HepG2 (cell line): ENCODE results near the gene PTPRD. TPM values are rescaled to one million over a fixed set of nuclear protein-coding genes. Genes with fewer than 3 reads are reported as not detected.

ENCODE experiments used
- ATAC-seq: fragments of 200-7000 bp; cut with Tn5 transposase; 3 replicates; pipeline ENCODE4 v1.9.1; 2020; ENCODE audit warnings: mild to moderate bottlenecking, moderate library complexity
- BruUV-seq: library from RNA; stranded (reverse); fragments of 400-500 nt; replicated peaks from 2 replicates; lab custom pipeline; 2021; lab: Mats Ljungman, UMichigan
- CTCF ChIA-PET: fragments of 300-600 bp; formaldehyde crosslinking; extraction: SDS; loops from one replicate; lab custom pipeline; 2021; ENCODE audit warnings: low total read pairs, inconsistent platforms, low intra/inter-chr PET ratio; lab: Yijun Ruan, JAX
- POLR2A ChIA-PET: fragments of 350-600 bp; sonication (Branson Sonifier 250); formaldehyde crosslinking; loops from one replicate; lab custom pipeline; 2020; ENCODE audit warnings: antibody characterized with exemption, inconsistent platforms; lab: Yijun Ruan, JAX
- DNase-seq: peaks from one replicate; pipeline ENCODE4 v3.0.0-alpha.2; 2015; ENCODE audit warnings: low spot score
- FAIRE-seq: peaks from 3 replicates; lab custom pipeline; 2011; peaks lifted over from hg19 to GRCh38; lab: Jason Lieb, UNC
- H2AFZ ChIP-seq: one replicate; pipeline ENCODE4 v1.6.1; 2011; ENCODE audit warnings: low read length, inconsistent platforms
- H3K27ac ChIP-seq: fragments of 300-600 bp; 3 replicates; pipeline ENCODE4 v1.8.0; 2011; ENCODE audit warnings: mixed run types, mild to moderate bottlenecking, mixed read lengths, low read length, inconsistent platforms; ENCODE audit not compliant: insufficient read depth; ENCODE audit errors: extremely low read length
- H3K27me3 ChIP-seq, 2 experiments: fragments of 200-600 bp in 1 of 2; 2 replicates in 1 of 2; 3 replicates in 1 of 2; pipeline versions ENCODE4 v1.6.0 to v1.8.0; 2011; ENCODE audit warnings: low read length in 2 of 2, mild to moderate bottlenecking in 2 of 2, moderate library complexity in 2 of 2, inconsistent platforms in 1 of 2; ENCODE audit not compliant: insufficient read depth in 2 of 2, control insufficient read depth in 1 of 2
- H3K36me3 ChIP-seq, 2 experiments: fragments of 200-600 bp in 1 of 2; replicated peaks in 1 of 2; 2 replicates in 1 of 2; 3 replicates in 1 of 2; pipeline versions ENCODE4 v1.5.1 to v1.8.0; 2011; ENCODE audit warnings: low read length in 2 of 2, inconsistent platforms in 1 of 2; ENCODE audit not compliant: insufficient read depth in 2 of 2, control insufficient read depth in 1 of 2
- H3K4me1 ChIP-seq: 2 replicates; pipeline ENCODE4 v1.5.1; 2012; ENCODE audit warnings: low read length, inconsistent platforms; ENCODE audit not compliant: insufficient read depth
- H3K4me2 ChIP-seq: 2 replicates; pipeline ENCODE4 v1.6.0; 2011; ENCODE audit warnings: low read depth, low read length, inconsistent platforms
- H3K4me3 ChIP-seq, 3 experiments: fragments of 200-600 bp in 1 of 3; sonication (generic), shearing (Covaris generic) in 1 of 3; replicated peaks in 1 of 3; 2 replicates each; pipeline ENCODE4 v1.5.1; 2011 to 2016; ENCODE audit warnings: low read length in 3 of 3, inconsistent platforms in 2 of 3, low read depth in 2 of 3, mild to moderate bottlenecking in 2 of 3, control low read depth in 1 of 3, mixed read lengths in 1 of 3; ENCODE audit not compliant: insufficient read depth in 1 of 3
- H3K79me2 ChIP-seq: one replicate; pipeline ENCODE4 v1.6.1; 2011; ENCODE audit warnings: low read length, inconsistent platforms; ENCODE audit not compliant: insufficient read depth
- H3K9ac ChIP-seq: 2 replicates; pipeline ENCODE4 v1.6.0; 2011; ENCODE audit warnings: mild to moderate bottlenecking, low read depth, low read length, inconsistent platforms; ENCODE audit not compliant: insufficient read depth
- H3K9me3 ChIP-seq: 2 replicates; pipeline ENCODE4 v1.5.1; 2012; ENCODE audit warnings: mild to moderate bottlenecking, low read length
- H4K20me1 ChIP-seq: 2 replicates; pipeline ENCODE4 v1.6.0; 2011; ENCODE audit warnings: inconsistent platforms, mild to moderate bottlenecking, low read length, moderate library complexity; ENCODE audit not compliant: insufficient read depth
- ADNP ChIP-seq: sonication (generic); formaldehyde crosslinking; IDR thresholded peaks from 2 replicates; pipeline ENCODE4 v1.4.0; 2020; ENCODE audit warnings: missing genetic modification reagents
- ARNT2 ChIP-seq: sonication (generic); formaldehyde crosslinking; IDR thresholded peaks from 2 replicates; pipeline ENCODE4 v1.8.0; 2022; ENCODE audit warnings: mild to moderate bottlenecking, low read depth, missing genetic modification reagents, moderate library complexity
- BHLHE40 ChIP-seq: IDR thresholded peaks from 2 replicates; pipeline ENCODE4 v1.6.1; 2011; ENCODE audit warnings: low read length, improper control_type of control experiment
- CC2D1A ChIP-seq: sonication (generic); formaldehyde crosslinking; IDR thresholded peaks from 2 replicates; pipeline ENCODE4 v1.8.1; 2023; ENCODE audit warnings: mild to moderate bottlenecking, missing genetic modification reagents
- GFI1 ChIP-seq: sonication (generic); formaldehyde crosslinking; IDR thresholded peaks from 2 replicates; pipeline ENCODE4 v1.5.0; 2020; ENCODE audit warnings: missing genetic modification reagents, mild to moderate bottlenecking, borderline replicate concordance
- HOXD1 ChIP-seq: sonication (generic); formaldehyde crosslinking; IDR thresholded peaks from 2 replicates; pipeline ENCODE4 v1.5.0; 2020; ENCODE audit warnings: missing genetic modification reagents
- JDP2 ChIP-seq: sonication (generic); formaldehyde crosslinking; IDR thresholded peaks from 2 replicates; pipeline ENCODE4 v1.8.1; 2022; ENCODE audit warnings: missing genetic modification reagents, borderline replicate concordance
- MAZ ChIP-seq, 2 experiments: sonication (generic) in 1 of 2; formaldehyde crosslinking in 1 of 2; IDR thresholded peaks; 2 replicates each; pipeline versions ENCODE4 v1.5.0 to v1.6.1; 2012 to 2020; ENCODE audit warnings: low read depth in 2 of 2, mild to moderate bottlenecking in 2 of 2, borderline replicate concordance in 1 of 2, improper control_type of control experiment in 1 of 2, low read length in 1 of 2, missing genetic modification reagents in 1 of 2, moderate library complexity in 1 of 2
- ONECUT2 ChIP-seq: sonication (generic); formaldehyde crosslinking; IDR thresholded peaks from 2 replicates; pipeline ENCODE4 v1.4.0; 2020; ENCODE audit warnings: missing genetic modification reagents
- PHF21A ChIP-seq: sonication (generic); formaldehyde crosslinking; IDR thresholded peaks from 2 replicates; pipeline ENCODE4 v1.5.0; 2020; ENCODE audit warnings: mild to moderate bottlenecking, missing genetic modification reagents
- SNAPC2 ChIP-seq: sonication (generic); formaldehyde crosslinking; IDR thresholded peaks from 2 replicates; pipeline ENCODE4 v1.8.1; 2022; ENCODE audit warnings: mild to moderate bottlenecking, missing genetic modification reagents
- ZNF160 ChIP-seq: sonication (generic); formaldehyde crosslinking; IDR thresholded peaks from 2 replicates; pipeline ENCODE4 v1.8.0; 2022; ENCODE audit warnings: mild to moderate bottlenecking, inconsistent platforms, missing genetic modification reagents
- ZNF251 ChIP-seq: sonication (generic); formaldehyde crosslinking; IDR thresholded peaks from 2 replicates; pipeline ENCODE4 v1.9.0; 2021; ENCODE audit warnings: mild to moderate bottlenecking, missing genetic modification reagents
- ZNF343 ChIP-seq: sonication (generic); formaldehyde crosslinking; IDR thresholded peaks from 2 replicates; pipeline ENCODE4 v1.4.0; 2020; ENCODE audit warnings: mild to moderate bottlenecking, missing genetic modification reagents
- ZNF451 ChIP-seq: sonication (generic); formaldehyde crosslinking; IDR thresholded peaks from 2 replicates; pipeline ENCODE4 v1.5.0; 2020; ENCODE audit warnings: mild to moderate bottlenecking, missing genetic modification reagents
- ZNF878 ChIP-seq: sonication (generic); formaldehyde crosslinking; IDR thresholded peaks from 2 replicates; pipeline ENCODE4 v1.8.1; 2023; ENCODE audit warnings: mild to moderate bottlenecking, missing genetic modification reagents, moderate library complexity
- ZSCAN31 ChIP-seq: sonication (generic); formaldehyde crosslinking; IDR thresholded peaks from 2 replicates; pipeline ENCODE4 v1.5.0; 2020; ENCODE audit warnings: low read depth, mild to moderate bottlenecking, missing genetic modification reagents
- WGBS: methylation state at CpG from one replicate; pipeline ENCODE4 v1.1.6; 2017; ENCODE audit warnings: low lambda C conversion rate; 5-methylcytosine and 5-hydroxymethylcytosine counted together
- in situ Hi-C: cut with HindIII; loops from 2 replicates; pipeline ENCODE4 v1.10.0; 2017; ENCODE audit warnings: low pct_unique_long_range_greater_than_20kb; ENCODE audit not compliant: extremely low pct_ligation_motif_present
- intact Hi-C: fragments of 100-400 bp; cut with micrococcal nuclease; formaldehyde crosslinking; loops from one replicate; pipeline ENCODE4 v1.10.0; 2022; ENCODE audit not compliant: unreplicated experiment
- polyA plus RNA-seq, 8 experiments: library from polyadenylated mRNA; depleted of rRNA in 3 of 8; stranded (reverse) in 7 of 8; unstranded in 1 of 8; fragments of >200 nt; fragmentation: Illumina TruSeq in 4 of 8; extraction: Trizol in 4 of 8; gene quantifications; 2 replicates each; pipeline versions ENCODE4 v1.2.1 to v1.2.3, GENCODE V29; 2011 to 2016; ENCODE audit warnings: low read depth in 4 of 8, missing spikeins in 1 of 8, mixed read lengths in 1 of 8; ENCODE audit not compliant: insufficient read depth in 1 of 8
- total RNA-seq, 5 experiments: library from RNA; depleted of rRNA; stranded (reverse); fragments of >200 nt; fragmentation: Illumina TruSeq; extraction: Trizol; gene quantifications; 2 replicates each; pipeline ENCODE4 v1.2.3, GENCODE V29; 2016; ENCODE audit warnings: low read depth in 1 of 5
- TF ChIP-seq, protein P1 (sequence below): sonication (generic); formaldehyde crosslinking; IDR thresholded peaks from 2 replicates; pipeline ENCODE4 v1.5.1; 2020; ENCODE audit warnings: missing genetic modification reagents, mild to moderate bottlenecking, borderline replicate concordance
- TF ChIP-seq, protein P2 (sequence below): sonication (generic); formaldehyde crosslinking; IDR thresholded peaks from 2 replicates; pipeline ENCODE4 v1.4.0; 2020; ENCODE audit warnings: mild to moderate bottlenecking, missing genetic modification reagents

The PTPRD gene
- total and polyA plus RNA-seq, 2 of the 13 experiments (the other 11 are each of a cell fraction or from before 2014, with no cell fraction given) = 0.05 TPM; not detected in 1

DNA sequence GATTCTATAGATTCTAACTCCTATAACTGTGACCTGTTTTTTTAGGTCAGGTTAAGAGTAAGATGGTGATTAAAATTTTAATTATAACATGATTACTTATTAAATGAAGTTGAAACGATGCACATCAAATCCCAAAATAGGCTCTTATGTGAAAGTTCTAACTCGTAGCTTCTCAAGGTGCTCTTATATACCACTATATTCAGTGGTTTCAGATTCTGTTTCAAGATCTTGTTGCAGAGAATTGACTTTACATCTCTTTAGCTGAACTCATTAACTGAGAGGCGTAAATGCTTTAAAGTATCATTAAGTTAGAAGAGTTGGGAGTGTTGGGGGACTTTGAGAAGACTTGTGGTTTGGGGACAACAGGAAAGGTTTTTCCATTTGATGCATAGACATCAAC is 1399.8 kb downstream of the PTPRD start:
- Histone ChIP-seq H3K9me3 (no peaks in the 10 kb centered on the region), H3K9ac (no peak overlapping the region), H3K4me3 (no peak overlapping the region), H3K27ac (no peak overlapping the region), H2AFZ (no peak overlapping the region), H3K27me3 (no peaks in the 10 kb centered on the region), H3K36me3 (no peaks in the 10 kb centered on the region), H3K79me2 (no peaks in the 10 kb centered on the region), H3K4me1 (no peaks in the 10 kb centered on the region), H4K20me1 (no peaks in the 10 kb centered on the region), H3K4me2 (no peak overlapping the region)
- in situ Hi-C loops (no loop called here), intact Hi-C loops (no loop called here)
- no peak for ATAC-seq
- BruUV-seq = no TSS peak
- DNase-seq = no peak
- TF ChIP-seq CC2D1A (no peak), ZNF451 (CRISPR knock-in tag) (no peak)
- no peak for FAIRE-seq
- CTCF ChIA-PET = no interaction called here
- 3% methylated on average over 3 of the region's 3 CpGs for WGBS
- POLR2A ChIA-PET = no interaction called here

DNA sequence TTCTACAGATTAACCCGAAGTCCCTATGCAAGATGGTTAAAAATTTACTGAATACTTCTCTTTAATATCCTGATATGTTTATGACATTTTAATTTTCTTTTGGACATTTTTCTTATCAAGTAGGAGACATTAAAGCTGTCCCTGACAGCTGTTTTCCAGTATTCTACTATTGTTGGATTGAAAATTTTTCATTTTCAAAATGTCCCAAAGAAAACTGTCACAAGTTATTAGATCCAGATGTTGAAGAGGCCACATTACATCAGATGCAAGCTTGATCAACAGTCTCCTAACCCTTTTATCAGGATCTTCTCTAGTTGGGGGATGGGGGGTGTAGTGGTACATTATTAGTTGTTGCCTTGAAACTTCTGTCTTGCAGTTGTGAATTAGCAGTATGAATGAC is 1410.5 kb downstream of the PTPRD start:
- WGBS = 0% methylated on average over 1 of the region's 1 CpG
- ATAC-seq (no peak), FAIRE-seq (no peak), DNase-seq (no peak)
- H3K4me3 ChIP-seq = no peak overlapping the region
- no peak overlapping the region for H3K4me2 ChIP-seq
- no TSS peak for BruUV-seq
- no peaks in the 10 kb centered on the region for H3K27me3 ChIP-seq
- no peaks in the 10 kb centered on the region for H4K20me1 ChIP-seq
- in situ Hi-C loops (no loop called here), intact Hi-C loops (no loop called here)
- ChIA-PET POLR2A (no interaction called here), CTCF (no interaction called here)
- H3K36me3 ChIP-seq = no peaks in the 10 kb centered on the region
- no peak overlapping the region for H3K27ac ChIP-seq
- no peaks in the 10 kb centered on the region for H3K9me3 ChIP-seq
- no peaks in the 10 kb centered on the region for H3K4me1 ChIP-seq
- no peak overlapping the region for H3K9ac ChIP-seq
- no peak overlapping the region for H2AFZ ChIP-seq
- H3K79me2 ChIP-seq = no peaks in the 10 kb centered on the region
- TF ChIP-seq PHF21A (CRISPR knock-in tag) (no peak), ADNP (CRISPR knock-in tag) (no peak), SNAPC2 (CRISPR knock-in tag) (no peak), JDP2 (CRISPR knock-in tag) (no peak), ZNF878 (CRISPR knock-in tag) (no peak), ZNF343 (CRISPR knock-in tag) (no peak), HOXD1 (no peak), ZNF251 (CRISPR knock-in tag) (no peak), ZSCAN31 (CRISPR knock-in tag) (no peak), GFI1 (CRISPR knock-in tag) (no peak), BHLHE40 (no peak), ONECUT2 (CRISPR knock-in tag) (no peak), MAZ (IDR thresholded peaks at IDR 0.05; ENCODE audit: borderline replicate concordance, low read depth, low read length) (no peak), MAZ (CRISPR knock-in tag; IDR thresholded peaks at IDR 0.05; ENCODE audit: low read depth) (no peak), ARNT2 (CRISPR knock-in tag) (no peak), ZNF160 (CRISPR knock-in tag) (no peak)
- TF ChIP-seq, protein P1, sequence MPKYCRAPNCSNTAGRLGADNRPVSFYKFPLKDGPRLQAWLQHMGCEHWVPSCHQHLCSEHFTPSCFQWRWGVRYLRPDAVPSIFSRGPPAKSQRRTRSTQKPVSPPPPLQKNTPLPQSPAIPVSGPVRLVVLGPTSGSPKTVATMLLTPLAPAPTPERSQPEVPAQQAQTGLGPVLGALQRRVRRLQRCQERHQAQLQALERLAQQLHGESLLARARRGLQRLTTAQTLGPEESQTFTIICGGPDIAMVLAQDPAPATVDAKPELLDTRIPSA (CRISPR knock-in tag) = no peak
- TF ChIP-seq, protein P2, sequence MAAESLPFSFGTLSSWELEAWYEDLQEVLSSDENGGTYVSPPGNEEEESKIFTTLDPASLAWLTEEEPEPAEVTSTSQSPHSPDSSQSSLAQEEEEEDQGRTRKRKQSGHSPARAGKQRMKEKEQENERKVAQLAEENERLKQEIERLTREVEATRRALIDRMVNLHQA (CRISPR knock-in tag) = no peak
